ENCODE results near the gene FCHSD2.

DNA sequence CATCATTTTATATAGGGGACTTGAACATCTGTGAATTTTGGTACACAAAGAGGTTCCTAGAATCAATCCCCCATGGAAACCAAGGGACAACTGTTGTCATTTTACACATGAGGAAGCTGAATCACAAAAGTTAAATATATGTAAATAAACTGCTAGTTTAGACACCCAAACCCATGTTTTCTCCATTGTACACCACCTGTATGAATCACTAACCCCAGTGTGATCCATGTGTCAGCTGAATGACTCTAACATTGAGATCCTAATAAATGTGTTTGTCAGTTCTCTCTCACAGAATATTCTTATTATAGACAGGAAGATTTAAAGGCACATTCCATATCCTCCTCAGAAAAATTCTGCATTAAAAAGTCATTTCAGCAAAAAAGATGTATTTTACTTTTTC is 244.6 kb downstream of the FCHSD2 start:
- TF ChIP-seq, protein P1, sequence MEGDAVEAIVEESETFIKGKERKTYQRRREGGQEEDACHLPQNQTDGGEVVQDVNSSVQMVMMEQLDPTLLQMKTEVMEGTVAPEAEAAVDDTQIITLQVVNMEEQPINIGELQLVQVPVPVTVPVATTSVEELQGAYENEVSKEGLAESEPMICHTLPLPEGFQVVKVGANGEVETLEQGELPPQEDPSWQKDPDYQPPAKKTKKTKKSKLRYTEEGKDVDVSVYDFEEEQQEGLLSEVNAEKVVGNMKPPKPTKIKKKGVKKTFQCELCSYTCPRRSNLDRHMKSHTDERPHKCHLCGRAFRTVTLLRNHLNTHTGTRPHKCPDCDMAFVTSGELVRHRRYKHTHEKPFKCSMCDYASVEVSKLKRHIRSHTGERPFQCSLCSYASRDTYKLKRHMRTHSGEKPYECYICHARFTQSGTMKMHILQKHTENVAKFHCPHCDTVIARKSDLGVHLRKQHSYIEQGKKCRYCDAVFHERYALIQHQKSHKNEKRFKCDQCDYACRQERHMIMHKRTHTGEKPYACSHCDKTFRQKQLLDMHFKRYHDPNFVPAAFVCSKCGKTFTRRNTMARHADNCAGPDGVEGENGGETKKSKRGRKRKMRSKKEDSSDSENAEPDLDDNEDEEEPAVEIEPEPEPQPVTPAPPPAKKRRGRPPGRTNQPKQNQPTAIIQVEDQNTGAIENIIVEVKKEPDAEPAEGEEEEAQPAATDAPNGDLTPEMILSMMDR (IDR thresholded peaks at IDR 0.05) = no peak
- TF ChIP-seq EZH2 (IDR thresholded peaks at IDR 0.05) (no peak), EZH2phosphoT487 (IDR thresholded peaks at IDR 0.05) (no peak)
